ENCODE measurements around the gene RCN1. TPM values are rescaled to one million over a fixed set of nuclear protein-coding genes. Genes with fewer than 3 reads are reported as not detected.

RCN1 gene
- total RNA-seq, 1 donor from 2014 or later: 201 TPM

DNA sequence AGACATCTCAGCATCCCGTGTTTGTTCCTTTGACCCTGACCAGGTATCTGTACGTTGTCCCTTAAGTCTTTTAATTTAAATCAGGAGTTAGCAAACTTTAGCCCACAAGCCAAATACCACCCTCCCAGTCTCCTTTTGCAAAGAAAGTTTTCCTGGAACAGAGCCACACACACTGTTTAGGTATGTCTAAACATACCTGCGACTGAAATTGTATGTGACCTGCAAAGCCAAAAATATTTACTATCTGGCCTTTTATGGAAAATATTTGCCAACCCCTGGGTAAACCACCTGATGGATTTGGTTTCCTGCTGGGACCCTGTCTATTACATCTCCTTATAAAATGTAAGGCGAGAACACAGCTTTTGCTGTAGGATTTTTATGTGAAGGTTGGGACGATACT is 20.2 kb upstream of the RCN1 start:
- no peak overlapping the region for H3K27ac Mint-ChIP-seq
- H3K9me3 Mint-ChIP-seq (ENCODE audit: low read depth): no peaks in the 10 kb centered on the region
- peaks cover 32% of the 10 kb centered on the region for H3K27me3 Mint-ChIP-seq
- no peak for DNase-seq (ENCODE audit: low spot score, unreplicated experiment)
- TF ChIP-seq, protein P1, sequence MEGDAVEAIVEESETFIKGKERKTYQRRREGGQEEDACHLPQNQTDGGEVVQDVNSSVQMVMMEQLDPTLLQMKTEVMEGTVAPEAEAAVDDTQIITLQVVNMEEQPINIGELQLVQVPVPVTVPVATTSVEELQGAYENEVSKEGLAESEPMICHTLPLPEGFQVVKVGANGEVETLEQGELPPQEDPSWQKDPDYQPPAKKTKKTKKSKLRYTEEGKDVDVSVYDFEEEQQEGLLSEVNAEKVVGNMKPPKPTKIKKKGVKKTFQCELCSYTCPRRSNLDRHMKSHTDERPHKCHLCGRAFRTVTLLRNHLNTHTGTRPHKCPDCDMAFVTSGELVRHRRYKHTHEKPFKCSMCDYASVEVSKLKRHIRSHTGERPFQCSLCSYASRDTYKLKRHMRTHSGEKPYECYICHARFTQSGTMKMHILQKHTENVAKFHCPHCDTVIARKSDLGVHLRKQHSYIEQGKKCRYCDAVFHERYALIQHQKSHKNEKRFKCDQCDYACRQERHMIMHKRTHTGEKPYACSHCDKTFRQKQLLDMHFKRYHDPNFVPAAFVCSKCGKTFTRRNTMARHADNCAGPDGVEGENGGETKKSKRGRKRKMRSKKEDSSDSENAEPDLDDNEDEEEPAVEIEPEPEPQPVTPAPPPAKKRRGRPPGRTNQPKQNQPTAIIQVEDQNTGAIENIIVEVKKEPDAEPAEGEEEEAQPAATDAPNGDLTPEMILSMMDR (IDR thresholded peaks at IDR 0.05; ENCODE audit: unreplicated experiment): no peak
- no peak overlapping the region for H3K4me3 Mint-ChIP-seq (ENCODE audit: low read depth)
- H3K4me1 Mint-ChIP-seq (ENCODE audit: low read depth): peaks cover 33% of the 10 kb centered on the region
- H3K36me3 Mint-ChIP-seq (ENCODE audit: insufficient read depth): no peaks in the 10 kb centered on the region

DNA sequence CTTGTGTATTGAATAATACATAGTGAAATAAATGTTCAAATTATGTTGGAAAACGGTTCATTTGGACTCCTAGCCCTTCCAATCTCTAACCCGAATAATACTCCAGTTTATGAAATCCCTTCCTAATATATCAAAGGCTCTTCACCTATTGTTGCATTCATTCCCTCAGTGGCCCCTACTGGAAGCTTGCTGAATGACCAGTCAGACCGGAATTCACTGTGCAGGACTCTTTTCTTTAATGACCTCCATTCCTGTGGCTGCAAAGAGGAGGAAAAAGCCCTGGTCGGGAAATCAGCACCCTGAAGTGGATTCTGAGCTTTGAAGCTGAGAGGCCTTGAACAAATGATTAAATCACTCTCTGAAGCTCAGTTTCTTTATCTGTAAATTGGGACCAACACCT is 19.1 kb upstream of the RCN1 start:
- Mint-ChIP-seq H3K27ac (no peak overlapping the region), H3K4me3 (ENCODE audit: low read depth) (no peak overlapping the region)

DNA sequence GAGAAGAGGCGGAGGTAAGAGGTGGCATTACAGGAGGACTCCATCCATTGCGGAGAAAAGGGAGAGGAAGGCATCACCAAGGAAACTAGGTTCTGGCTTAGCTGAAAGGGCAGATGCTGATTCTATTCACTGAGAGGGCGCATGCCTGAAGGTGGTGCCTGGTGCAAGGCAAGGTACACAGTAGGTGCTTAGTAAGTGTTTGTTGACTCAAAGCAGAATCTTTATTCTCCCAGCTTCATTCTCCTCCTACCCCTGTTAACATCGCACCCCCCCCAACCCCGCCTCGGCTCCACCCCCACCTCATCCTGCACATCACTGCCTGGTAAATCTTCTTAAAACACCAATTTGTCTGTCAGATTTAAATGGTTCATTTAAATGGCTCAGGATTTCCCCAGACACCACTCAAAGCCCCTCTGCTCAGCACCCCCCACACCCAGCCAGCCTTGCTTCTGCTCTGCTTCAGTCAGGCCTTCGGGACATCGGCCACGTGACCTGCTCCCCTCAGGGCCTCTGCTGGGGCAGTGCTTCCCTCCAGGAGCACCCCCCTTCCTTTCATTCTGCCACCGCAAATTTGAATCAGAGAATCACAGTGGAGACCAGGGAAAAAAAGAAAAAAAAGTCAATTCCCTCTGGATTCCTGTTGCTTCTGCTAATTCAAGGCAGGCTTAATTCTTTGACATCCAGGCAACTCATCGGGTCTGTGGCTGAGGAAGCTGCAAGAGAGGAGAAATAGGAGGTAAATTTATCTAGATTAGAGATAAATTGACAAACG is 17.8 kb upstream of the RCN1 start:
- H3K4me3 Mint-ChIP-seq (ENCODE audit: low read depth): no peak overlapping the region
- TF ChIP-seq, protein P1 (IDR thresholded peaks at IDR 0.05; ENCODE audit: unreplicated experiment): no peak
- peaks cover 36% of the 10 kb centered on the region for H3K4me1 Mint-ChIP-seq (ENCODE audit: low read depth)
- DNase-seq (ENCODE audit: low spot score, unreplicated experiment): no peak
- peaks cover 5% of the 10 kb centered on the region for H3K9me3 Mint-ChIP-seq (ENCODE audit: low read depth)
- peaks cover 22% of the 10 kb centered on the region for H3K27me3 Mint-ChIP-seq
- no peak overlapping the region for H3K27ac Mint-ChIP-seq
- H3K36me3 Mint-ChIP-seq (ENCODE audit: insufficient read depth): no peaks in the 10 kb centered on the region

More for the DNA sequence above, 19.1 kb upstream of the RCN1 start:
- Mint-ChIP-seq H3K36me3 (ENCODE audit: insufficient read depth) (no peaks in the 10 kb centered on the region), H3K9me3 (ENCODE audit: low read depth) (peaks cover 5% of the 10 kb centered on the region), H3K4me1 (ENCODE audit: low read depth) (peaks cover 36% of the 10 kb centered on the region), H3K27me3 (peaks cover 30% of the 10 kb centered on the region)
- no peak for DNase-seq (ENCODE audit: low spot score, unreplicated experiment)
- TF ChIP-seq, protein P1 (IDR thresholded peaks at IDR 0.05; ENCODE audit: unreplicated experiment): peak; percentile 57

DNA sequence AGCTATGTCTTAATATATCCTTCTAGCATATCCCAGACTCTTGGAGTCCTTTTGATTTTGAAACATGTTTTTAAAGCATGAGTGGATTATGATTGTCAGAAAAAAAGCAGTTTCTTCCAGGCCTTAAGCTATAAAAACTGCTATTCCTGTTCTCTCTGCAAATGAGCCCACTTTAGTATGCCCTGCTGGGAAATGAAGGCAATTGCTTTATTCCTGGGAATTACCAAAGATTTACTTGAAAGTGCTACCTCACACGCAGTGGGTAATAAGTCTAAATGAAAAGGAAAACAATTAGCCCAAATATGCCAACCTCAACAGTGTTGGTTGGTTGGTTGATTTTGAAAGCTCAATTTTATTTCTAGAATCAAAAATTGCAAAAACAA is 17.2 kb upstream of the RCN1 start:
- H3K9me3 Mint-ChIP-seq (ENCODE audit: low read depth): peaks cover 5% of the 10 kb centered on the region
- no peak overlapping the region for H3K4me3 Mint-ChIP-seq (ENCODE audit: low read depth)
- H3K27ac Mint-ChIP-seq: no peak overlapping the region
- peaks cover 30% of the 10 kb centered on the region for H3K4me1 Mint-ChIP-seq (ENCODE audit: low read depth)
- no peaks in the 10 kb centered on the region for H3K36me3 Mint-ChIP-seq (ENCODE audit: insufficient read depth)
- TF ChIP-seq, protein P1 (IDR thresholded peaks at IDR 0.05; ENCODE audit: unreplicated experiment): no peak
- DNase-seq (ENCODE audit: low spot score, unreplicated experiment): no peak
- peaks cover 16% of the 10 kb centered on the region for H3K27me3 Mint-ChIP-seq

DNA sequence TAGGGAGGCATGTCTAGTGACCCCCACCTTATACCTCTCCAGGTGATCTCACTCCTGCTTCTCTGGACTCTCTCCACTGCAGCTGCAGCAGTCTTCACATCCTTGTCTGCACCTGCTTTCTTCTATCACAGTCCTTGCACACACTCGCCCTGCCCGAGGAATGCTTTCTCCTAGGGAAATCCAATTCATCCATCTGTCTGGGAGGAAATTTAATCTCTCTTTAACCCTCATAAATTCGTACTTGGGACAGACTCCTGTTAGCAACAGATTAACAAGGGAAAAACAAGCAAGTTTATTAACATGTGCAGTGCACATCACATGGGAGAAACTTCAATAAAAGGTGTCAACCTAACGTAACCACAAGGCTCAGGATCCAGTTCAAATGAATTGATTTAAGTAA is 11.3 kb upstream of the RCN1 start:
- no peak overlapping the region for H3K4me3 Mint-ChIP-seq (ENCODE audit: low read depth)
- no peaks in the 10 kb centered on the region for H3K36me3 Mint-ChIP-seq (ENCODE audit: insufficient read depth)
- peaks cover 11% of the 10 kb centered on the region for H3K27me3 Mint-ChIP-seq
- H3K4me1 Mint-ChIP-seq (ENCODE audit: low read depth): peaks cover 11% of the 10 kb centered on the region
- TF ChIP-seq, protein P1 (IDR thresholded peaks at IDR 0.05; ENCODE audit: unreplicated experiment): no peak
- no peak for DNase-seq (ENCODE audit: low spot score, unreplicated experiment)
- peaks cover 5% of the 10 kb centered on the region for H3K9me3 Mint-ChIP-seq (ENCODE audit: low read depth)
- H3K27ac Mint-ChIP-seq: no peak overlapping the region

All from progenitor cell of endocrine pancreas (in vitro differentiated cells).